GM18499 (cell line): ENCODE measurements around the gene SPATA21.
"Not testable (repeated sequence)": the region's sequence is repeated elsewhere in the genome, so short reads cannot be mapped to it uniquely, and the experiment has no call there.

ENCODE experiments used
- ATAC-seq: cut with Tn5 transposase; IDR thresholded peaks from one replicate; pipeline ENCODE4 v1.9.1; 2021; ENCODE audit warnings: moderate number of reproducible peaks; ENCODE audit not compliant: insufficient read depth, unreplicated experiment

Gene SPATA21

DNA sequence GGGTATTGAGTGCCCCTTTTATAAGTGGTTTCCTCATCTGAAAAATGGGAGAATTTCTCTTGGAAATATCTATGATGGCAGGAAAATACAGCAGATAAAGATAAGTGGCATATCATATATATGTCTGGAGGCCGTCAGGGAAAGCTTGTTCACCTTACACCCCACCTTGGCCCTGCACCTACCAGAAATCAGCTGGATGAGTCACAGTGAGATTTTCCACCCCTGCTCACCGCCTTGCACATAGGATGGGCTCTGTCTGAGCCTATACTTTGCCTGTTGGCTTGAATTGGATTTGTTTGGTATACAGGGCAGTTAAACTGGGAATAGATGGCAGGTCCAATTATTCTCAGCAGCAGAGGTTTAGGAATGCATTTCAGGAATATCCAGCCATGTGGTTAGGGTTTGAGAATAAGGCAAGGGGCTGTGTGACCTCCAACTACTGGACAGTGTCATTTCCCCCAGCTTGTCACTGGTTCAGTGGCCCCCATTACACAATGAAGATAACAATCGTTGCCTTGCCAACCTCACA lies at the start of gene SPATA21:
Gene SPATA21, minus strand, starts transcription at position 479 of the 529 bp plus-strand sequence. CDS start 6,053 bp downstream, outside the sequence.
- ATAC-seq, result no peak

GRCh38 chr1:16487011-16487410 lies 49.8 kb upstream of the SPATA21 start:
- not testable (repeated sequence) for ATAC-seq

DNA sequence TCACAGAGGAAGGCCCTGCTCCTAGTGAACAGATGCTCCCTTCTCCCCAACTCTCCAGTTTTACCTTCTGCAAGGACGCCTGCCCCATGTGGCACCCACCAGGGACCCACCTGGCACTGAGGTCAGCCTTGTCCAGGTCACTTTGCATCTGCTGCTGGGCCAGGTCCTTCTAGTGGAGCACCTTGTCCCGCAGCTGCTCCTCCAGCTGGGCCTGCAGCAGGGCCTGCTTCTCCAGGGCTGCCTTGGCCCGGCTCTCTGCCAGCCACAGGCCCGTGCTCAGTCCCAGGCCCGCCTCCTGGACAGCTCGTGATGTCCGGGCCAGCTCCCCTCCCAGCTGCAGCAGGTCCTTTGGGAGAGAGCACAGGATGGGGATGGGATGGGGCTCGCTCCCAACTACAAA lies 49.1 kb upstream of the SPATA21 start:
- not testable (repeated sequence) for ATAC-seq

GRCh38 chr1:16484931-16485330 lies 47.7 kb upstream of the SPATA21 start:
- ATAC-seq, result no peak

- no peak for ATAC-seq
These were observed 47.2 kb upstream of the SPATA21 start for GRCh38 chr1:16484501-16484835.

GRCh38 chr1:16483639-16484500 lies 46.6 kb upstream of the SPATA21 start:
- ATAC-seq, result not testable (repeated sequence)

- ATAC-seq, result not testable (repeated sequence)
These were observed 45.9 kb upstream of the SPATA21 start for GRCh38 chr1:16483146-16483545.

DNA sequence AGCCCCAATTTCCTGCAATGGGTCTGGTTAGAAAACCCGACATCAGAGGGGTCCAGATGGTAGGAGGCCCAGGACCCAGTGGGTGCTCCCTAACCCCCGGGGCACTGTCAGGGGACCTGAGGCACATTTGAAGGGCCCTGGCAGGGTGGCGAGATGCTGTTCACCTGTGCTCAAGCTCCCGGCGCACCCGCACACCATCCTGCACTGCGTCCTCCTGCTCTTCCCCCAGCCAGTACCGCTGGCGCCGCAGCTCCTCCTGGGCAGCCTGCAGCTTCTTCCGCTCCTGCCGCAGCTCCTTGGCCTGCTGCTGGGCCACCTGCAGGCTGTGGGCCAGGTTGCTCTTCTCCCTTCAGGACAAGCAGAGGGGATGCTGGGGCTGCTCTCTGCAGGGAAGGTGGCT lies 40.9 kb upstream of the SPATA21 start:
- no peak for ATAC-seq

- not testable (repeated sequence) for ATAC-seq
These were observed 38.8 kb upstream of the SPATA21 start for GRCh38 chr1:16475771-16476770.

GRCh38 chr1:16474891-16475290 lies 37.7 kb upstream of the SPATA21 start:
- not testable (repeated sequence) for ATAC-seq

DNA sequence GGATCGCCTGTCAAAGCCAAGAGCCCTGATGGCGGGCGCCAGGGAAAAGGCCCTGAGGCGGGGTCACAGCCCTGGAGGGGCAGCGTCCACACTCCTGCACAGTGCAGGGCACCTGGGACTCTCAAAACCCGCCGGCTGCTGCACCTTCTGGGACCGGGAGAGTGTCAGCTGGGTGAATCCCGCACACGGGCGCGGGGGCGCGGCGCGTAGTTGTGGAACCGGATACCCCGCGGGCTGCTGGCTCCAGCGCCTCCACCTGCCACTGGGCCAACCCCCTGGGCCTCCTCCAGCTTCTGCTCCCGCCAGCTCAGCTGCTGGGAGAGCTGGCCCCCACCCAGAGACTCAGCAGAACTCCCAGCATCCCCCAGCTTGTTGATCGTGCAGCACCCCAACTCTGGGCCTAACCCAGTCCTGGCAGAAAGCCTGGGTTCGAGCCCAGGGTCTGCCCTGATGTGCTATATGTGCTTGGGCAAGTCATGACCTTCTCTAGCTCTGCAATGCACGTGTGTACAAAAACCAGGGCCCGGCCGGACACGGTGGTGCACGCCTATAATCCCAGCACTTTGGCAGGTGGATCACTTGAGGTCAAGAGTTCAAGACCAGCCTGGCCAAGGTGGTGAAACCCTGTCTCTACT lies 37.1 kb upstream of the SPATA21 start:
- ATAC-seq, result no peak

- ATAC-seq, result no peak
These were observed 31.3 kb upstream of the SPATA21 start for GRCh38 chr1:16468558-16468957.

DNA sequence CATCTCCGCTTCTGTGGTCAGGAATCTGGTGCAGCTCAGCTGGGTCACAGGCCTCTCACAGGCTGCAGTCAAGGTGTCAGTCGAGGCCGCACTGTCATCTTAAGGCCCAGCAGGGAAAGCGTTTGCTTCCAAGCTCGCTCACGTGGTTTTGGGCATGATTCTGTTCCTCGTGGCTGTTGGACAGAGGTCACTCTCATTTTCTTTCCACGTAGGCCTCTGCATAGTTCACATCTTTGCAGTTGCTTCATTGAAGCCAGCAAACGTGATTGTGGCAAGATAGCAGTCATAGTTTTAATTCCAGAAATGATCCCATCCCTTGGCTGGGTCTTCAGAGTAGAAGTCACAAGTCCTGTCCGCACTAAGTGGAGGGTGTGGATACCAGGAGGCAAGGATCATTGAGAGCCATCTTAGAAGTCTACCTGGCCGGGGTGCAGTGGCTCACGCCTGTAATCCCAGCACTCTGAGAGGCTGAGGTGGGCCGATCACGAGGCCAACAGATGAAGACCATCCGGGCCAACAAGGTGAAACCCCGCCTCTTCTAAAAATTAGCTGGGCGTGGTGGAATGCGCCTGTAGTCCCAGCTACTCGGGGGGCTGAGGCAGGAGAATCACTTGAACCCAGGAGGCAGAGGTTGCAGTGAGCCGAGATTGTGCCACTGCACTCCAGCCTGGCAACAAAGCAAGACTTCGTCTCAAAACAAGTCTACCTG lies 27.8 kb upstream of the SPATA21 start:
- ATAC-seq, result no peak

GRCh38 chr1:16462773-16463330 lies 25.6 kb upstream of the SPATA21 start:
- ATAC-seq, result no peak

- ATAC-seq, result no peak
These were observed 24.5 kb upstream of the SPATA21 start for GRCh38 chr1:16461681-16462080.

DNA sequence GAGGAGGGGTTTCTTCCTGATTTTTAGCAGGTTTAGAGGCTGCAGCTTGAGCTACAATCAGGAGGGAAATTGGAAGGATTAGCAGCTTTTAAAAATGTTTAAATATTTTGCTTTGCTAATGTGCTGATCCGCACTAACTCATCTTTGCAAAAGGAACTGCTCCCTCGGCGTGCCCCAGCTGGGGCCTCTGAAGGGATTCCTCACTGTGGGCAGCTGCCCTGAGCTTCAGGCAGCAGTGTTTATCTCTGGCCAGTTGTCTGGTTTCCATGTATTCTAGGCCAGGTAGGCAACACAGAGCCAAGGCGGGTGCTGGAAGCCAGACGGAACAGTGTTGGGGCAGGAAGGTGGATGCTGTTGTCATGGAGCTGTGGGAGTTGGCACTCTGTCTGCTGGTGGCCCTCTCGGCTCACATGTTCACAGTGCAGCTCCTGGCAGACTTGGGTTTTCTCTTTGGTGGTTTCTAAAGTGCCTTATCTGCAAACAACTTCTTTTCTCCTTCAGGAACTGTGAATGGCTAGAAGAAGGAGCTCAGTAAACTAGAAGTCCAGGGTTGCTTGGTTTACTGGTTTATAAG lies 22.2 kb upstream of the SPATA21 start:
- no peak for ATAC-seq

- ATAC-seq, result no peak
These were observed 21.6 kb upstream of the SPATA21 start for GRCh38 chr1:16458831-16459230.

DNA sequence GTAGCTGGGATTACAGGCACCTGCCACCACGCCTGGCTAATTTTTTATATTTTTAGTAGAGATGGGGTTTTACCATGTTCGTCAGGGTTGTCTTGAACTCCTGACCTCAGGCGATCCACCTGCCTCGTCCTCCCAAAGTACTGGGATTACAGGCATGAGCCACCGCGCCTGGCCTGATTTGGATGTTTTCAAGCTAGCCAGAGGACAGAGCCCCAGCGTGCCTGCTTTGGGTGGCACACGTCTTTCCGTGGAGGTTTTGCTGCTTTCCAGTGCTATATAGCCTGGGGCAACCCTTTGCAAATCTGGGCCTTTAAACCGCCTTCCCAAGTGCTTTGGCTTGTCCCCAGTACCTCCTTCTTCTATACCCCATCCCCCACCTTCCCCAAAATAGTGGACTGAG lies 18.9 kb upstream of the SPATA21 start:
- not testable (repeated sequence) for ATAC-seq

DNA sequence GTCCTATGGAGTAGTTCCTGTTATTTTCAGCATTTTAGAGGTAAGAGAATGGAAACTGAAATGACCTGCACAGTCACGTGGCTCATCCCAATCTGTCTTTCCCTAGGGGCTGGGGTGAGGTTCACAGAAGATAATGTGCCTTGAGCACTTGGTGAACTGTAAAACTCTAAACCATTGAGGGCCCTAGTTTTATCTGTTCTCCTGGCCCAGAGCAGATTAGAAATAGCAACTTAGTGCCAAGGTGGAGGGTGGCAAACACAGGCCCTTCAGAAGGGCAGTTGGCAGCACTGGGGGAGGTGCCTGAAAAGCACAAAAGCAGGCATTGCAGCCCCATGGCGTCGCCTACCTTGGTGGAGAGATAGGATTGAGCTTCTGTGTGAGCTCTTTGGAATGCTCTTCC lies 17.7 kb upstream of the SPATA21 start:
- ATAC-seq, result not testable (repeated sequence)
